Cardiac septum (tissue), 1 donor: ENCODE data around the gene GCN1. TPM values are rescaled to one million over a fixed set of nuclear protein-coding genes. Genes with fewer than 3 reads are reported as not detected.
"Not testable (repeated sequence)": the region's sequence is repeated elsewhere in the genome, so short reads cannot be mapped to it uniquely, and the experiment has no call there.

ENCODE experiments used
- DNase-seq: peaks from one replicate; pipeline ENCODE4 v3.0.0-alpha.2; 2020; ENCODE audit warnings: low spot score
- intact Hi-C: fragments of 100-400 bp; cut with DNase I; formaldehyde crosslinking; loops from one replicate; pipeline ENCODE4 v1.14.0; 2022
- long read RNA-seq: library from polyadenylated mRNA; unstranded; transcript quantifications from one replicate; pipeline ENCODE4 v2.0.0, GENCODE V29; 2021
- total RNA-seq: library from RNA; stranded (reverse); fragmentation: NEBNext Ultra II Directional; extraction: Animal tissue kit (Norgen Biotek cat#: 25700); gene quantifications from one replicate; pipeline ENCODE4 v1.2.1, GENCODE V29; 2021
- donor health status: DM: no; HTN: no; CAD: no.

The GCN1 gene
- 39.8 TPM for total RNA-seq
- long read RNA-seq, full-length matches to known transcripts, result 2 of 28 reads
- long read RNA-seq, partial matches to known transcripts, result 24 of 28 reads
- long read RNA-seq, other reads (novel, unspliced or antisense), result 2 of 28 reads

- intact Hi-C loops, result no loop called here
- DNase-seq, result peak; percentile 93
Measured at GRCh38 chr12:120194534-120195395, at the start of gene GCN1. Gene GCN1 (minus strand): TSS chr12:120194715. CDS start chr12:120194697, 18 bp downstream.

- DNase-seq, result no peak
- intact Hi-C loops, result no loop called here
Measured at GRCh38 chr12:120242971-120243699, 48.6 kb upstream of the GCN1 start.

GRCh38 chr12:120242275-120242799 is 47.8 kb upstream of the GCN1 start:
- intact Hi-C loops, result no loop called here
- no peak for DNase-seq

GRCh38 chr12:120241561-120242274 is 47.2 kb upstream of the GCN1 start:
- DNase-seq, result no peak
- intact Hi-C loops, result no loop called here

- intact Hi-C loops, result no loop called here
- no peak for DNase-seq
Measured at GRCh38 chr12:120240495-120240833, 45.9 kb upstream of the GCN1 start.

GRCh38 chr12:120239776-120240494 is 45.4 kb upstream of the GCN1 start:
- intact Hi-C loops, result no loop called here
- no peak for DNase-seq

GRCh38 chr12:120238839-120239445 is 44.4 kb upstream of the GCN1 start:
- intact Hi-C loops, result no loop called here
- DNase-seq, result no peak

- intact Hi-C loops, result no loop called here
- DNase-seq, result no peak
Measured at GRCh38 chr12:120238217-120238616, 43.7 kb upstream of the GCN1 start.

GRCh38 chr12:120237360-120238171 is 43.1 kb upstream of the GCN1 start:
- intact Hi-C loops, result no loop called here
- DNase-seq, result peak; percentile 87

GRCh38 chr12:120236809-120237208 is 42.3 kb upstream of the GCN1 start:
- intact Hi-C loops, DNase-seq: not testable (repeated sequence)

GRCh38 chr12:120235369-120236323 is 41.1 kb upstream of the GCN1 start:
- DNase-seq, result no peak
- intact Hi-C loops, result no loop called here

- peak; percentile 92 for DNase-seq
- intact Hi-C loops, result no loop called here
Measured at GRCh38 chr12:120234643-120235368, 40.3 kb upstream of the GCN1 start.

- DNase-seq, result peak; percentile 93
- intact Hi-C loops, result no loop called here
Measured at GRCh38 chr12:120231316-120232011, 36.9 kb upstream of the GCN1 start.

GRCh38 chr12:120230974-120231315 is 36.4 kb upstream of the GCN1 start:
- intact Hi-C loops, result no loop called here
- no peak for DNase-seq

GRCh38 chr12:120230326-120230973 is 35.9 kb upstream of the GCN1 start:
- DNase-seq, result peak; percentile 83
- intact Hi-C loops, result no loop called here
